ENCODE measurements around the gene NARF. TPM values are rescaled to one million over a fixed set of nuclear protein-coding genes. Genes with fewer than 3 reads are reported as not detected.
"Not testable (repeated sequence)": the region's sequence is repeated elsewhere in the genome, so short reads cannot be mapped to it uniquely, and the experiment has no call there.

The NARF gene
- total and polyA plus RNA-seq, 2 donors (not counting 1 experiment from before 2014, with no cell fraction given), result 92.4 to 103 TPM

- Mint-ChIP-seq H3K27me3 (no peaks in the 10 kb centered on the region), H3K27ac (peak within 1 kb of the TSS; percentile 96), H3K9me3 (ENCODE audit: insufficient read depth) (no peaks in the 10 kb centered on the region), H3K4me3 (peak within 1 kb of the TSS; percentile 88), H3K4me1 (peaks cover 40% of the 10 kb centered on the region)
- peaks cover 0 to 4% (median 0%) of the 10 kb centered on the region in 3 donors for H3K9me3 ChIP-seq (ENCODE audit: control extremely low read depth in 1 of 3, control insufficient read depth in 2 of 3, insufficient read depth in 1 of 3, low read length in 2 of 3)
- no peaks in the 10 kb centered on the region for H3K27me3 ChIP-seq (replicated peaks in 1 of 4; ENCODE audit: control extremely low read depth in 1 of 4, control insufficient read depth in 3 of 4, insufficient read depth in 4 of 4, low read length in 3 of 4)
- peak within 1 kb of the TSS; percentile 68 for H2AFZ ChIP-seq (ENCODE audit: insufficient read depth, low read depth, low read length, poor library complexity, severe bottlenecking)
- intact Hi-C loops (cut with micrococcal nuclease), result loop anchor here (1.0 kb wide), 2 partner anchors 8 to 36 kb away; partner anchors contain the start of gene NARF
- no peak for TF ChIP-seq EZH2 (IDR thresholded peaks at IDR 0.05; ENCODE audit: borderline replicate concordance, insufficient read depth, low read depth, low read length, poor library complexity, severe bottlenecking)
- TF ChIP-seq CTCF (IDR thresholded peaks at IDR 0.05), result no peak
- H3K4me1 ChIP-seq (ENCODE audit: control insufficient read depth in 2 of 2, insufficient read depth in 2 of 2, low read length in 2 of 2), result peaks cover 17 to 46% of the 10 kb centered on the region in 2 donors
- POLR2A ChIA-PET, result interaction anchor here (1.4 to 1.8 kb wide), 2 partner anchors 8 to 33 kb away, joined by 5 to 24 read pairs; partner anchors contain the start of gene NARF
- DNase-seq (peak; percentile 97), ATAC-seq (ENCODE audit: low read depth) (peak; percentile 55)
- H3K4me2 ChIP-seq (replicated peaks; ENCODE audit: low read depth, low read length, poor library complexity, severe bottlenecking), result peak within 1 kb of the TSS; percentile 95
- H3K27ac ChIP-seq (ENCODE audit: low read length in 2 of 2), result peak within 1 kb of the TSS; percentile 95 to 99
- H3K4me3 ChIP-seq (ENCODE audit: control extremely low read depth in 1 of 5, extremely low read depth in 1 of 5, insufficient read depth in 1 of 5, low read depth in 2 of 5, low read length in 4 of 5), result peak within 1 kb of the TSS; percentile 81 to 99 (median 93)
- under 1% methylated on average over 88 of the region's 91 CpGs for WGBS (ENCODE audit: insufficient coverage)
- H4K20me1 ChIP-seq (ENCODE audit: control insufficient read depth, insufficient read depth, low read length, poor library complexity, severe bottlenecking), result peaks cover 13% of the 10 kb centered on the region
- CTCF ChIA-PET, result interaction anchor here (1.1 to 2.8 kb wide), 2 partner anchors 31 to 352 kb away, joined by 3 to 11 read pairs; partner anchors contain the start of genes FASN and OGFOD3
- H3K36me3 ChIP-seq (replicated peaks in 1 of 2; ENCODE audit: control extremely low read depth in 1 of 2, control insufficient read depth in 1 of 2, extremely low read depth in 1 of 2, insufficient read depth in 2 of 2, low read length in 1 of 2), result peaks cover 1 to 23% of the 10 kb centered on the region in 2 experiments
- peak within 1 kb of the TSS; percentile 98 for H3K9ac ChIP-seq (ENCODE audit: low read length)
- H3K79me2 ChIP-seq (ENCODE audit: control insufficient read depth, insufficient read depth, low read length), result peaks cover 56% of the 10 kb centered on the region
Observed at GRCh38 chr17:82450357-82451106, 8.0 kb upstream of the NARF start, which contains the start of gene CYBC1. Gene CYBC1, minus strand, starts transcription at chr17:82450752. Its CDS starts 1,498 bp downstream, at chr17:82449254.

DNA sequence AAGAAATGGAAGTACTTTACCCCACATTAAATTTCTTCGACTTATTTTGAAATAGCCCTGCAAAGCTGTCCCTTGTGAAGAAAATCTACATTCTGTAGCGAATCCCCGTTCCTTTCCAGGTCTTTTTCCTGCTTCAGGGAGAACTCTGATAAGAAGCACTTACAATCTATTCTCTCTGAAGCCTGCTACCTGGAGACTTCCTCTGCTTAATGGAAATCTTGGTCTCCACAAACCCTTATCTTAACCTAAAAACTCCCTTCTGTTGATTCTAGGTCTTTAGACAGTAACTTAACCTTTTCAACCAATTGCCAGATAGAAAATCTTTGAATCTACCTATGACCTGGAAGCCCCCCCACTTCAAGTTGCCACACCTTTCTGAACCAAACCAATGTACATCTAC is 6.4 kb upstream of the NARF start:
- Histone ChIP-seq H3K9me3 (ENCODE audit: control extremely low read depth in 1 of 3, control insufficient read depth in 2 of 3, insufficient read depth in 1 of 3, low read length in 2 of 3) (peaks cover 0 to 4% (median 0%) of the 10 kb centered on the region in 3 donors), H3K27ac (ENCODE audit: low read length in 2 of 2) (no peak overlapping the region), H3K27me3 (replicated peaks in 1 of 4; ENCODE audit: control extremely low read depth in 1 of 4, control insufficient read depth in 3 of 4, insufficient read depth in 4 of 4, low read length in 3 of 4) (no peaks in the 10 kb centered on the region), H4K20me1 (ENCODE audit: control insufficient read depth, insufficient read depth, low read length, poor library complexity, severe bottlenecking) (no peaks in the 10 kb centered on the region), H3K9ac (ENCODE audit: low read length) (no peak overlapping the region), H3K4me1 (ENCODE audit: control insufficient read depth in 2 of 2, insufficient read depth in 2 of 2, low read length in 2 of 2) (peaks cover 20 to 34% of the 10 kb centered on the region in 2 donors), H3K79me2 (ENCODE audit: control insufficient read depth, insufficient read depth, low read length) (peaks cover 44% of the 10 kb centered on the region), H3K4me3 (ENCODE audit: control extremely low read depth in 1 of 5, extremely low read depth in 1 of 5, insufficient read depth in 1 of 5, low read depth in 2 of 5, low read length in 4 of 5) (no peak overlapping the region), H3K36me3 (replicated peaks in 1 of 2; ENCODE audit: control extremely low read depth in 1 of 2, control insufficient read depth in 1 of 2, extremely low read depth in 1 of 2, insufficient read depth in 2 of 2, low read length in 1 of 2) (peaks cover 1 to 10% of the 10 kb centered on the region in 2 experiments), H2AFZ (ENCODE audit: insufficient read depth, low read depth, low read length, poor library complexity, severe bottlenecking) (no peak overlapping the region), H3K4me2 (replicated peaks; ENCODE audit: low read depth, low read length, poor library complexity, severe bottlenecking) (no peak overlapping the region)
- WGBS (ENCODE audit: insufficient coverage), result 100% methylated on average over 3 of the region's 3 CpGs
- POLR2A ChIA-PET, result no interaction called here
- H3K27ac Mint-ChIP-seq, result peak overlapping the region; percentile 68
- no peaks in the 10 kb centered on the region for H3K9me3 Mint-ChIP-seq (ENCODE audit: insufficient read depth)
- DNase-seq (no peak), ATAC-seq (ENCODE audit: low read depth) (no peak)
- intact Hi-C loops (cut with micrococcal nuclease), result no loop called here
- CTCF ChIA-PET, result no interaction called here
- peak overlapping the region; percentile 54 for H3K4me3 Mint-ChIP-seq
- TF ChIP-seq EZH2 (IDR thresholded peaks at IDR 0.05; ENCODE audit: borderline replicate concordance, insufficient read depth, low read depth, low read length, poor library complexity, severe bottlenecking) (no peak), CTCF (IDR thresholded peaks at IDR 0.05) (no peak)
- H3K27me3 Mint-ChIP-seq, result no peaks in the 10 kb centered on the region
- peaks cover 35% of the 10 kb centered on the region for H3K4me1 Mint-ChIP-seq

GRCh38 chr17:82453151-82453550 is 5.4 kb upstream of the NARF start:
- H3K9me3 Mint-ChIP-seq (ENCODE audit: insufficient read depth); H3K4me2 ChIP-seq (replicated peaks; ENCODE audit: low read depth, low read length, poor library complexity, severe bottlenecking); H4K20me1 ChIP-seq (ENCODE audit: control insufficient read depth, insufficient read depth, low read length, poor library complexity, severe bottlenecking); H3K36me3 ChIP-seq (replicated peaks in 1 of 2; ENCODE audit: control extremely low read depth in 1 of 2, control insufficient read depth in 1 of 2, extremely low read depth in 1 of 2, insufficient read depth in 2 of 2, low read length in 1 of 2); H3K27me3 Mint-ChIP-seq; H3K27me3 ChIP-seq (replicated peaks in 1 of 4; ENCODE audit: control extremely low read depth in 1 of 4, control insufficient read depth in 3 of 4, insufficient read depth in 4 of 4, low read length in 3 of 4); H3K4me3 Mint-ChIP-seq; H2AFZ ChIP-seq (ENCODE audit: insufficient read depth, low read depth, low read length, poor library complexity, severe bottlenecking); POLR2A ChIA-PET; H3K27ac ChIP-seq (ENCODE audit: low read length in 2 of 2); H3K4me3 ChIP-seq (ENCODE audit: control extremely low read depth in 1 of 5, extremely low read depth in 1 of 5, insufficient read depth in 1 of 5, low read depth in 2 of 5, low read length in 4 of 5); CTCF ChIA-PET; DNase-seq; intact Hi-C loops (cut with micrococcal nuclease); H3K9ac ChIP-seq (ENCODE audit: low read length); H3K9me3 ChIP-seq (ENCODE audit: control extremely low read depth in 1 of 3, control insufficient read depth in 2 of 3, insufficient read depth in 1 of 3, low read length in 2 of 3); ATAC-seq (ENCODE audit: low read depth); H3K27ac Mint-ChIP-seq: not testable (repeated sequence)
- WGBS (ENCODE audit: insufficient coverage), result 93% methylated on average over 3 of the region's 7 CpGs
- Histone ChIP-seq H3K4me1 (ENCODE audit: control insufficient read depth in 2 of 2, insufficient read depth in 2 of 2, low read length in 2 of 2) (peaks cover 23 to 31% of the 10 kb centered on the region in 2 donors), H3K79me2 (ENCODE audit: control insufficient read depth, insufficient read depth, low read length) (peaks cover 34% of the 10 kb centered on the region)
- H3K4me1 Mint-ChIP-seq, result peaks cover 35% of the 10 kb centered on the region
